GM12892 (cell line): ENCODE measurements around the gene GINS2.

Experiments used
- POLR2A ChIP-seq: IDR thresholded peaks from 2 replicates; pipeline ENCODE4 v1.6.1; 2011; ENCODE audit warnings: low read depth, low read length, control low read depth
- POLR2AphosphoS5 ChIP-seq: IDR thresholded peaks from 2 replicates; pipeline ENCODE4 v1.6.1; 2011; ENCODE audit warnings: low read depth, low read length, control low read depth
- TAF1 ChIP-seq: IDR thresholded peaks from 2 replicates; pipeline ENCODE4 v1.6.1; 2011; ENCODE audit warnings: low read depth, mild to moderate bottlenecking, control low read depth, low read length, borderline replicate concordance

GRCh38 chr16:85646358-85646907, 42.3 kb downstream of the GINS2 start:
- TF ChIP-seq POLR2A (no peak), POLR2AphosphoS5 (no peak), TAF1 (no peak)
